ENCODE measurements around the gene CABLES2.

GRCh38 chr20:62412194-62413024 is 5.3 kb upstream of the CABLES2 start:
- TF ChIP-seq CTCF (IDR thresholded peaks at IDR 0.05) = no peak
- no peak for TF ChIP-seq POLR2A (IDR thresholded peaks at IDR 0.05)
